Measurements from ENCODE around the gene TMEM50A.
"Not testable (repeated sequence)": the region's sequence is repeated elsewhere in the genome, so short reads cannot be mapped to it uniquely, and the experiment has no call there.

Gene TMEM50A

DNA sequence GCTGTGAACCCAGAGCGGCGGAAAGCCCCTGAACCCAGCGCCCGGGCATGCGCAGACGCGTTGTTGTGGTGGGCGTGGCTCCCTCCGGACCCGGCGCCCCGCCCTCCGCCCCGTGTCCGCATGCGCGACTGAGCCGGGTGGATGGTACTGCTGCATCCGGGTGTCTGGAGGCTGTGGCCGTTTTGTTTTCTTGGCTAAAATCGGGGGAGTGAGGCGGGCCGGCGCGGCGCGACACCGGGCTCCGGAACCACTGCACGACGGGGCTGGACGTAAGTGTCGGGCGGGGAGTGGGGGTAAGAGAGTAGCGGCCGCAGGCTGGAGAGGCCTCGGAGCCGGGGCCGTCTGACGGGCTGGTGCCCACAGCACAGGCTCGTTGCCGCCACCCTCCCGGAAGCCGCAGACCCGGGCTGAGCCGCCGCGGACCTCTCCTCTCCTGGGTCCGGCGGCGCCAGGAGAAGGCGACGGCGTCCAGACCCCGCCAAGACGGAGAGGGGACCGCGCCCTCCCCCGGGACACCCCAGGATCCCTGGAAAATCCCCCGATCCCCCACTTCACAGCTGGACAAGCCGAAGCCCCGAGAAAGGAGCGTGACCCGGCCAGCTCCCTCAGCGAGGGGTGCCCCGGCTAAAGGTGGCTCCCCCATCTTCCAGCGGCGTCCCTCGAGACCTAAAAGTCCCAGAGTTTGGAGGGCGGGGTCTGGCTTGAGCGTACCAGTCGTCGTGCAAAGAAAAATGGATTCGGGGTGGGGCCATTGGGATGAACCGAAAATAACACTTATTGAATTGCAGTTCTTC is at the start of gene TMEM50A:
TSS of gene TMEM50A (plus strand) at position 147 of the 794 bp plus-strand sequence. CDS start 2,153 bp downstream, outside the sequence.
- DNase-seq: peak; percentile 90

GRCh38 chr1:25288573-25289101 is 49.5 kb upstream of the TMEM50A start:
- not testable (repeated sequence) for DNase-seq

GRCh38 chr1:25290043-25290442 is 48.1 kb upstream of the TMEM50A start:
- not testable (repeated sequence) for DNase-seq

DNA sequence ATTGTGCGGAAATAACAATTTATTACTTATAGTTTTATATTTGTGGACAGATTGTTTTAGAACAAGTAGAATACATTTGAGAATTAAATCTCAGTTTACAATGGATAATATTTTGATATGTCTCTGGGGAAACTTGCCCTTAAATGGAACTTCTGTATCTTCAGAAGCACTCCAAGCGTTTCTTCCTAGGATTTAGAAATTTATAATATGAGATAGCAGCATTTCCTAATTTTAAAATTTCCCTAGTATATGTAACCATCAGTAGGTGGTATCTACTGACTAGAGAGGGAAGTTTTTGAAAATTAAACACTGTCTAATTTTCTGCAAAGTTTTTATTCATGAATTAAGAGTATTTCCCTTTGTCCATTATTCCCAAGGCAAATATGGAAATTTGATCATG is 44.7 kb upstream of the TMEM50A start:
- DNase-seq: not testable (repeated sequence)

- DNase-seq: not testable (repeated sequence)
Measured at GRCh38 chr1:25294889-25295826, 43.0 kb upstream of the TMEM50A start.

DNA sequence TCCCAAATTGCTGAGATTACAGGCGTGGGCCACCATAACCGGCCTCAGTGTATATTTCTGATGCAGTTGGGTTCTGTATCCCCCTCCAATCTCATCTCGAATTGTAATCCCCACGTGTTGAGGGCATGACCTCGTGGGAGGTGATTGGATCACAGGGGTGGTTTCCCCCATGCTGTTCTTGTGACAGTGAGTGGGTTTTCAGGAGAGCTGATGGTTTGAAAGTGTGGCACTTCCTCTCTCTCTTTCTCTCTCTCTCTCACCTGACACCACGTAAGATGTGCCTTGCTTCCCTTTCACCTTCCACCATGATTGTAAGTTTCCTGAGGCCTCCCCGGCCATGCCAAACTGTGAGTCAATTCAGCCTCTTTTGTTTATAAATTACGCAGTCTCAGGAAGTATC is 41.6 kb upstream of the TMEM50A start:
- not testable (repeated sequence) for DNase-seq

DNA sequence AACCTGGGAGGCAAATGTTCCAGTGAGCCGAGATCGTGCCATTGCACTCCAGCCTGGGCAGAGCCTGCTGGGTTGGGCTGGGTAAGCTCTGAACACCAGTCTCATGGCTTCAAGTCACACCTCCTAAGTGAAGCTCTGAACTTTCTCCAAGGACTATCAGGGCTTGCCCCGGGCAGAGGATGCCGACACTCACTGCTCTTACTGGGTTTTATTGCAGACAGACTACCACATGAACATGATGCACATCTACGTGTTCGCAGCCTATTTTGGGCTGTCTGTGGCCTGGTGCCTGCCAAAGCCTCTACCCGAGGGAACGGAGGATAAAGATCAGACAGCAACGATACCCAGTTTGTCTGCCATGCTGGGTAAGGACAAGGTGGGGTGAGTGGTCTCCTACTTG is 37.4 kb upstream of the TMEM50A start:
- not testable (repeated sequence) for DNase-seq

DNA sequence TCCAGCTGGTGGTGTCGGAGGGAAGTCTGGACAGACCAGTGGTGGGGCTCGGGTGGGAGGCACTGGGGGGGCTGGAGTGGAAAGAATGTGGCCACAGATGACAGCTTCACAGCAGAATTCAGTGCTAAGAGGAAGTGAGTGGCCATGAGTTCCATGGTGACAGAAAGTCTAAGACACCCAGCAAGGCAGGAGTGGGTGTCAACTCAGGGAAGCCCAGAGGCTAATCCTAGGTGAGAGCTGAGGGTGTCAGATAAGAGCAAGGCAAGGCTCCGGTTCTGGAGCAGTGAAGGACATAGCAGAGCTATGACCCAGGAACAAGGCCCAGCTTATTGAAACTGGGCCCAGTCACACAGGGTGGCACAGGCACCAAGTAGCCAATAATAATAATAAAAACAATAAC is 35.8 kb upstream of the TMEM50A start:
- DNase-seq: not testable (repeated sequence)

DNA sequence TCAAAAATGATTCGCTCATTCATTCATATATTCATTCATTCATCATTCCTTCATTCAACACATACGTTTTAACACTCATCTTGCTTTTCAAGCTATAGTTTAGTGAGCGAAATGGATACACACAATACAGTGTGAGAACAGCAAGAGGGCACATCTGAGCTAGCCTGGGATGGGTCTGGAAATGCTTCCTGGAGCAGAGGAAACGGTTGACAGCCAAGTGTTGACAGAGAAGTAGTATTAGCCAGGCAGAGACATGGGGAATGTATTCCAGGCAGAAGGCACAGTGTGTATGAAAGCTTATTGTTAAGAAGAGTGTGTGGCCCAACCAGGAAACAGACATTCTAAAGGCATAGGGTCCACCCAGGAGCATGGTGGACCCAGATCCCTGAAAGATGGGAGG is 33.2 kb upstream of the TMEM50A start:
- DNase-seq: not testable (repeated sequence)

DNA sequence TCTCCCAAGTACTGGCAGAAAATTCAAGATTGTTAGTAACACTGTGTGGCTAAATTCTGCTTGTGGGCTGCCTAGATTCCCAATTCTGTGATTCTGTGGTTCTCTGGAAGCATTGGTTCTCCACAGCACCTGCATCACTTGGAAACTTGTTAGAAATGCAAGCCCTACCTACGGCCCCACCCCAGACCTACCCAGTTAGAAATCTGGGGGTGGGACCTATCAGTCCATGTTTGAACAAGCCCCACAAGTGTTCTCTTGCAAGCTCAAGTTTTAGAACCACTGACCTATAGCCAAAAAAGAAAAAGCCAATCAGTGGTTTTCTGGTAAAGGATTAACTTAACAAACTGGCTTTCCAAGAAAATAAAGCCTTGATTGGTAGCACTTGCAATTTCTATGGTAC is 30.0 kb upstream of the TMEM50A start:
- not testable (repeated sequence) for DNase-seq

- DNase-seq: not testable (repeated sequence)
Measured at GRCh38 chr1:25309085-25309484, 29.0 kb upstream of the TMEM50A start.

DNA sequence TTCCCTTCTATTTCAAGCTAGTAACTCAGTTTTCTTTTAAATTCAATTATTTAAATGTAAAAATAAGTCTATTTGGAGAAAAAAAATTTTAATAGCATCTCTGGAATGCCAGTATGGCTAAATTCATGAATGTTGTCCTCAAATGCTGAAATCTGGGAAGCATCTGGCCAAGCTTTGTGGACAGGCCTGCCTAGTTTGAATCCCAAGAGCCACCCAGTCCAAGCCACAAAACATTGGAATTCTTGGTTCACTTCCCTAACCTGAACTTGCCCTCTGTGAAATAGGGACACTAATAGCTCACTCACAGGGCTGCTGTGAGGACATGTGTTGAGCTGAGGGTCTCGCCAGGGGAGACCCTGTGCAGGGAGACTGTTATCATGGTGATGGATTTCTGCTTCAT is 28.6 kb upstream of the TMEM50A start:
- not testable (repeated sequence) for DNase-seq

- DNase-seq: not testable (repeated sequence)
Measured at GRCh38 chr1:25312806-25313470, 25.2 kb upstream of the TMEM50A start.

GRCh38 chr1:25320314-25320938 is 17.7 kb upstream of the TMEM50A start:
- not testable (repeated sequence) for DNase-seq

GRCh38 chr1:25322127-25322526 is 16.0 kb upstream of the TMEM50A start:
- DNase-seq: not testable (repeated sequence)

DNA sequence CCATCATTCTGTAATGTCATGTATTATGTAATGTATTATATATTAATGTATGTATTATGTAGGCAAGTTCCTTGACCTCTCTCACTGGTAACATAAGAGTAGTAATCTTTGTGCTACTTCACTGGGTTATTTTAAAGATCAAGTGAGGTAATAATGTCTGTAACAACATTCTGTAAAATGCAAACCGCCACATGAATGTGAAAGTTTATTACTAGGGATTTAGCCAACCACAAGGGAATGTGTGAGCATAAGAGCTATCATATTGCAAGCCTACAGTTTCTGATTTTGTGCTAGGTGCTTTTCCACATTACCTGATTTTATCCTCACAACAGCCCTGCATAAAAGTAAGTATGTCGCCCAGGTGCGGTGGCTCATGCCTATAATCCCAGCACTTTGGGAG is 13.7 kb upstream of the TMEM50A start:
- not testable (repeated sequence) for DNase-seq

GRCh38 chr1:25327864-25328790 is 10.0 kb upstream of the TMEM50A start:
- DNase-seq: not testable (repeated sequence)

GRCh38 chr1:25328791-25329185 is 9.3 kb upstream of the TMEM50A start:
- DNase-seq: not testable (repeated sequence)

- not testable (repeated sequence) for DNase-seq
Measured at GRCh38 chr1:25329336-25329735, 8.8 kb upstream of the TMEM50A start.

- DNase-seq: peak; percentile 34
Measured at GRCh38 chr1:25329950-25330349, 8.2 kb upstream of the TMEM50A start.

DNA sequence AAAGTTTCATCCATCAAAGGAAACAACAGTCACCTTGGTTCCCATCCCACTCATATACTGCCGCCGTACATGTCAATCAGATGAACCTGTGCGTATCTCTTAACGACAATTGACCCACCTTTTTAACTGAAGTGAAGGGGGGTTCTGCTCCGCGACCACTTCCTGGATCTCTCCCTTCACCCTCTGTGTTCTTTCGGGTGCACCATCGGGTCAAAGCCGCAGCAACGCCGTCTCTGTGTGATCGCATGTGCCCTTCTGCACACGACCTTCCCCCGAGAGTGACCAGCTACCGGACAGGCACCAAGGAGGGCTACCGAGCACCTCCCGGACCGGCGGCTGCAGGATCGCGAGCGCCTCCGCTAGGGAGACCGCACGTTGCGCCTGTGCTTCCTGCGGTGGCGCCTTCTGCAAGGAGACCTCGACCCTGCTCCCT is 1.2 kb upstream of the TMEM50A start:
- DNase-seq: peak; percentile 17
